HPDE6-E6E7 (cell line): ENCODE results near the gene SPART.
"Not testable (repeated sequence)": the region's sequence is repeated elsewhere in the genome, so short reads cannot be mapped to it uniquely, and the experiment has no call there.

Source experiments
- DNase-seq: peaks from one replicate; pipeline ENCODE4 v3.0.0; 2011; ENCODE audit warnings: missing footprints; ENCODE audit errors: extremely low spot score

SPART gene

DNA sequence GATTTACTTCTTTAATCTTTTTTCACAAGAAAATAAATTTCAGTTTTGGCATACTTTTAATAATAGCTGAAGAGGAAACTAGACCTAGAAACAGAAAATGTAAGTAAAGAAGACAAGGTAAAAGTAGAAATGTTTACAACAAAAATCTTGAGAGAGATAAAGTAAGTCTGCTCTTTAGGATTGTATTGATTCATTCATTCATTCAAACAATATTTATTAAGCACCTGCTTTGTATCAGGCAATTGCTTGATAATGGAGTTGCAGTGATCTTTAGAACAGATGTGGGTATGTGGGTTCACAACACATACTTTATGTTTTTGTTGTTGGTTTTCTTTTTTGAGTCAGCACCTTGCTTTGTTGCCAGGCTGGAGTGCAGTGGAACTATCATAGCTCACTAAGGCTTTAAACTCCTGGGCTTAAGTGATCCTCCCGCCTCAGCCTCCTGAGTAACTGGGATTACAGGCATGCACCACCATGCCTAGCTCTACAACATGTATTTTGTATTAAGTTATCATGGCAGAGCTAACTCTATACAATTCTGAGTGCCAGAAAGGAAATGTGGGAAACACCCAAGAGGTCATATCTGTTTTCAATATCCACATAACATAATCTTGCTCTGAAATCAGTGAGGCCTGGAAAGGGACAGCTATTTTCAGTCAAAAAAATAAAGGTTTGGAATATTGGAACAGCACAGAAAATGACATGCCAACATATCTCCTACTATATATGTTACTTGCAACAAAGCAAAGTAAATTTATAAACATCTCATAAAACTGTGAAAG lies 8.8 kb upstream of the SPART start:
- no peak for DNase-seq

DNA sequence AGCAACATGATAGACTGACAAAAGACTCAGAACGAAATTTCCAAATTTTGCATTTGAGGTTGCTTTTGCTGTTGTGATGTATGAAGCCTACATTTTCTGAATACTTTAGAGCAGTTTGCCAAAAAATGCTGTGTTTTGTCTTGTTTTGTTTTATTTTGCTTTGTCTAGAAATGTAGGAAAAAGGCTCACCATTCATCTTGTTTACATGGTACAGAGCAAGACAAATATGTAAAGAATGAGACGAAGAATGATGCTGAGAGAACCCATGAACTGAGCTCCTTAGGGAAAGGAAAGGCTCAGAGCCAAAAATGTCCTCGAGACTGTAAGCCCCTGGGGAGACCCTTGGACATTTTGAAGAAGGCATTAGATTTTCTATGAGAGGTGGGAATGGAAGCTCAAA lies 6.8 kb upstream of the SPART start:
- no peak for DNase-seq

GRCh38 chr13:36352350-36352749 lies 6.2 kb upstream of the SPART start:
- no peak for DNase-seq

DNA sequence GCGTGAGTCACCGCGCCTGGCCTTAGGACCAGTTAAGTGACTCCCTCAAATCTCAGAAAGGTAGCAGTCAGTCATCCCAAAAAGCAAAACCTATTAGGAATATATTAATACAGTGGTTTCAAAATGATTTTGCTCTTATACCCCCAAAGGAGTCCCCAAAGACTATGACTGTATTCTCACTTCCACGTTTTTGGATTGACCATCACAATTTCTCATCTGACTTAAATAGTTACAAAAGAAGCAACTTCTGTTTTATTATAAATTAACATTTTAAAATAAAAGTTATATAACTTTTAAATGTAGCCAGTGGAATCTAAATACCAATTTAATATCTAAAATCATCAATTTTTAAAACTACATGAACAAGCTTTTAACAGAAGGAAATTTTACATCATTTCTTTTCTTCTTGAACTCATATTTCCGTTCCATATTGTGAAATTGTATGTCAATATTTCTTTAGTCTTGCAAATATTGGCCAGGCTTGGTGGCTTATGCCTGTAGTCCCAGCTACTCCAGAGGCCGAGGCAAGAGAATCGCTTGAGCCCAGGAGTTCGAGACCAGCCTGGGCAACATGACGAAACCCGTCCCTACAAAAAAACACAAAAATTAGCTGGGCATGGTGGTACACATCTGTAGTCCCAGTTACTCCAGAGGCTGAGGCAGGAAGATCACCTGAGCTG lies 1.5 kb upstream of the SPART start:
- DNase-seq = no peak

- DNase-seq = peak; percentile 7
Observed at GRCh38 chr13:36345438-36346221, 564 bp downstream of the SPART start.

DNA sequence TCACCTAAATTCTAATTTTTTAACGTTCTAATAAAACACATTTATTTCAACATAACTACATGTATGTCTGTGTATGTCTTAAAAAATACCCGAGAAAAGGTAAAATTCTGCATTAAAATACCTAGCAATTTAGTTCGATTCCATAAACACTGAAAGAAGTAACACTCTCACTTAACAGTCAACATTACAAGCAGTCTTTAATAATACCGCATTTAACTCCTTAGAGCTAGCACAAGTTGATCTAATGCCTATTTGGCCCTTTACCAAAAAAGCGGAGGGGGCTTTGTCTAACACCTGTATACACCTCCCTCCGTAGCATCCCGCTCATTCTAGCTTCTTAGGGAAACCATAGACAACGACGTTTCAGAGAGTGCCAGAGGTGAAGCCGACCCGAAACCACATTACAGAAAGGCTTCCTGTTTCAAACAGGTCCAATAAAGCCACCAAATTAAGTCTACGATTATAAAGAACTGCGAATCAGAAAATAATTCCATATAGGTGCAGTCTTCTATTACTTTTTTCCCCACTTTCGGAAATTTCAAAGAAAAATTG lies 1.2 kb downstream of the SPART start:
- DNase-seq = no peak

DNA sequence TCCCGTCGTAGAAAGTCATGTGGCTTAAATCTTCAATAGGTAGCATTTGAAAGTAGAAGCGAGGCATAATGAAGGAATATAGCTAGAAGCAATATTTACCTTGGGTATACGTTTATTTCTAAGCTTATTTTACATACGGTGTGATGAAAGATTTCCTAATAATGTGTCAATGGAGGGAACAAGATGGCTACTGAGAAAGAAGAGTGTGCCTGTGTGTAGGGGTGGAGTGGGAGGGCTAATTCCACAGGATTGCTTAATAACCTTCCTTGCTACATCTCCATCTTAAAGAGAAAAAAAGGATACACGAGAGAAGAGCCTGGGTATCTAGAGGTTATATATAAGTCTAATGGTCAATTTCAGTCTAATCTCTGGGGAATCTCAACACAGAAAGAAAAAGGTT lies 2.0 kb downstream of the SPART start:
- no peak for DNase-seq

DNA sequence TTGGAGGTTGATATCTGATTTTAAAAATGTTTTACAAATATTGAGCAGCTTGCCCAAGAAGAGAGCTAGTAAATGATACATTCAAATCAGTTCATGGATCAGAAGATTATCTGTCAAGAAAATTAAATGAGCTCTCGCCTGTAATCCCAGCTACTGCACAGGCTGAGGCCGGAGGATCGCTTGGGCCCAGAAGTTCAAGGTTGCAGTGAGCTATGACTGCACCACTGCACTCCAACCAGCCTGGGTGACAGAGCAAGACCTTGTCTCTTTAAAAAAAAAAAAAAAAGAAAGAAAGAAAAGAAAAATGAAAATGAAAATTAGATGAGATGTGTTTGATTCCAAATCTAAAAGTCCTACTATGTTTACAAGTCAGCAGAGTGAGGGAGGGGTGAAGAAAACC lies 2.4 kb downstream of the SPART start:
- no peak for DNase-seq

- no peak for DNase-seq
Observed at GRCh38 chr13:36342715-36343114, 3.5 kb downstream of the SPART start.

- DNase-seq = no peak
Observed at GRCh38 chr13:36341718-36342117, 4.5 kb downstream of the SPART start.

DNA sequence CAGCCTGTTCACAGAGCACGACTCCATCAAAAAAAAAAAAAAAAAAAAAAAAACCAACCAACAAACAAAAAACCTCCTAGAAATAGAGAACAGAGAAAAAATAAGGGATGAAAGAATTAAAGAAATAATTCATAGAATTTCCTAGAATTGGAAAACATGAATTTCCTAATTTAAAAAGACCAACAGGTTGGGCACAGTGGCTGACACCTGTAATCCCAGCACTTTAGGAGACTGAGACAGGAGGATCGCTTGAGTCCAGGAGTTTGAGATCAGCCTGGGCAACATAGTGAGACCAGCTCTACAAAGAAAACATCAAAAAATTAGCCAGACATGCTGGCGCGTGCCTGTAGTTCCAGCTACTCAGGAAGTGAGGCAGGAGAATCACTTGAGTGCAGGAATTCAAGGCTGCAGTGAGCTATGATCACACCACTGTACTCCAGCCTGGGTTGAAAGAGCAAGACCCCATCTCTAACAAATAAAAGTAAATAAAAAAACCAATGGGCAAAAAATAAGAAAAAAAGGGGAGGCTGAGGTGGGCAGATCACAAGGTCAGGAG lies 6.5 kb downstream of the SPART start:
- no peak for DNase-seq

DNA sequence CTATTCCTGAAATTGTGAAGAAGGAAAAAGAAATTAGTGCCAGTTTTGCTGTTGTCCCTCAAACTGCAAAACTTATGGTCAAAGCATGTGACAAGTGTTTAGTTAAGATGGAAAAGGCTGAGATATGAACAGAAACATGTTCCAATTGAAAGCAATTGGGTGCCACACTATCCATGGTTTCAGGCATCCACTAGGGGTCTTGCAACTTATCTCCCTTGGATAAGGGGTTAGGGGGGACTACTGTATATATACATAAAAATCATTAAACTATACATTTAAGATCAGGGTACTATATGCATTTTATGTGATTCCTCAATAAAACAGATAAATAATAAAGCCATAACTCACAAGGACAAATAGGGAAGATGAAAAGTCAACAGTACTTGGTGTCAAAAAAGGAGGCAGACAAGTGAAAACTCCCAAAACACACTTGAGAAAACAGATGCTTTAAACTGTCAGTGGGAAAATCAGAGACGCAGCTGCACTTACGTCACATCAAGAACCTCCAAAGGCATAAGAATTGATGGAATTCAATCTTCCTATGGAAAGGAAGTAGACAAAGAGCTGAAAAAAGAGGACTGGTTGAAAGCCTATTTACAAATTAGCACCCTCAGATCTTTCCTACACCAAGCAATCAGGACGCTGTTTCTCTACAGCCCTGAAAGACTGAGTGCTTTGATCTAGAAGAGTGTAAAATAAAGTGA lies 8.1 kb downstream of the SPART start:
- no peak for DNase-seq

DNA sequence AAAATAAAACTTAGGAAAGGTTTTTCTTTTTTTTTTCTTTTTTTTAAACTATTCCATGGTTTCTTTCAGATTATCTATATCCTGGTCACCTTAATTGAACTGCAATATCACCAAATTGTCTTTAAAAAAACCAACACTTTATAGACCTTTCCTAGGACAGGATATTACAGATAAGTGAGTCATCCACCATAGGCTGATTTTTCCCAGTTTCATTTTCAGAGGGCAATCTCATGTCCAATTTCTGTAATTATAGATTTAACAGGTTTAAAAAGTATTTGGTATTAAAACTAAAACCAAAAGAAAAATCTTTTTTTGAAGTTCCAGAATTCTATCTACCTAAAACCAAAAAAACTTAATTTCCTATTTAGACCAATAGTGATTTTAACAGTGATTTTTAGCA lies 13.2 kb downstream of the SPART start:
- no peak for DNase-seq

DNA sequence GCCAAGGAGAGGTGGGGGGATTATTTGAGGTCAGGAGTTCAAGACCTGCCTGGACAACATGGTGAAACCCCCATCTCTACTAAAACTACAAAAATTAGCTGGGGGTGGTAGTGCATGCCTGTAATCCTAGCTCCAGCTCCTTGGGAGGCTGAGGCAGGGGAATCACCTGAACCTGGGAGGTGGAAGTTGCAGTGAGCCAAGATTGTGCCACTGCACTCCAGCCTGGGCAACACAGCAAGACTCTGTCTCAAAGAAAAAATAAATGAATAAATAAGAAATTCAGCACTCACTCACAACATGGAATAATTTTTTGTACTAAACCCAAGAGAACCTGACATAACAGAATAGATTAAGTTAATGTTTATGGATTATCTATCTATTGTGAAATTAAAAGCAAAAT lies 13.9 kb downstream of the SPART start:
- DNase-seq = not testable (repeated sequence)

DNA sequence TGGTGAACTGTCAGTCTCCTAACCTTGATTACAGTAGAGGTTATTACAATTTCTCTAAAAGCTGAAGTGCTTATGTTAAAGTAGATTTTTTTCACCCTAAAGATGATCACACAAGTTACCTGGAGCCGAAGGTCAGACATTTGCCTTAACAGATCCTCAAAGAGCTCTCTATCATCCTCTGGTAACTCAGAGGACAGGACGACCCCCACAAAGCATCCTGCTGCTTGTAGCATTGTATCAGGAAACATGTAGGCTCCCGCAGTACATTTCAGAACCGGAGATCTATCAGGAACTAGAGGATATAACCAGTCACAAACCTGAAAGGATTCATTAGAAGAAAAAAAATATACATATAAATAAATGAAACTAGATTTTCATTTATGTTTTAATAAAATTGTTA lies 14.9 kb downstream of the SPART start:
- DNase-seq = no peak

GRCh38 chr13:36329361-36329760 lies 16.8 kb downstream of the SPART start:
- no peak for DNase-seq

- no peak for DNase-seq
Observed at GRCh38 chr13:36328821-36329220, 17.4 kb downstream of the SPART start.

DNA sequence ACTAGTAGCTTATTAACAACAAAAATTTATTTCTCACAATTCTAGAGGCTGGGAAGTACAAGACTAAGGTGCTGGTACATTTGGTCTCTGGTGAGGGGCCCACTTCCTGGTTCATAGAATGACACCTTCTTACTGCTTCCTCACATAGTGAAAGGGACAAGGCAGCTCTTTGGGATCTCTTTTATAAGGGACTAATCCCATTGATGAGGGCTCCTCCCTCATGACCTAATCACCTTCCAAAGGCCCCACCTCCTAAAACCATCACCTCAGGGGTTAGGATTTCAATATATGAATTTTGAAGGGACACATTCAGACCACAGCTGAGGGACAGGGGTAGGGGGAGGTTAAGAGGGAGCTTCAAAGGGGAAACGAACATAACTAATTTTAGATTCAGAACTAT lies 20.3 kb downstream of the SPART start:
- DNase-seq = no peak

- DNase-seq = not testable (repeated sequence)
Observed at GRCh38 chr13:36324881-36325280, 21.3 kb downstream of the SPART start.

DNA sequence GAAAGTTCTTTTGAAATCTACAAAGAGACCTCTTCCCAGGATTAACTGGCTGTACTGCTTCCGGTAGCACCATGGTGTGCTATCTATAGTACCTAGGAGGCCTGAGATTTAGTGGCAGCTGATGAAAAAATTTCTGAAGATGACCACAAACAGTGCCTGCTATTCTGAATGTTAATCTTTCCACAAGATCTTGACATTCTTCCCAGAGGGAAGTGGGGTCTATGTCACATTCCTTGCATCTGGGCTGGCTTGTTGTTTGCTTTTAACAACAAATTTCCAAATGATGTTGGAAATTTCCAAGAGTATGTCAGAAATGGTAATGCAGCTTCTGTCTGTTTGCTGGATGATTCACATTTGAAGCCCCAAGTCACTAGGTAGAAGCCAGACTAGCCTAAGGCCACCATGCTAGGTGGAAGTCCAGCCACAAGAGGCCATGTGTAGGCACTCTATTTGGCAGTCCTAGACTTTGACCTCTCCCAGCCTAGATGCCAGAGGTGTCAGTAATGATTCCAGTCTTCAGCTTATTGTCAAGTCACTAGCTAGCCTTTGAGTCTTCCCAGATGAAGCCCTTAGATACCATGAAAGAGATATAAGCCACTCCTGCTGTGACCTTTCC lies 22.1 kb downstream of the SPART start:
- no peak for DNase-seq

GRCh38 chr13:36323408-36323807 lies 22.8 kb downstream of the SPART start:
- DNase-seq = no peak
